ENCODE measurements around the gene BAIAP3. TPM values are rescaled to one million over a fixed set of nuclear protein-coding genes. Genes with fewer than 3 reads are reported as not detected.

The BAIAP3 gene
- total RNA-seq, 1 donor from 2014 or later = 3.0 TPM

- H3K4me1 ChIP-seq = peaks cover 11% of the 10 kb centered on the region
- no peak for TF ChIP-seq CTCF (IDR thresholded peaks at IDR 0.05)
- H3K36me3 ChIP-seq = no peaks in the 10 kb centered on the region
- DNase-seq (no peak), ATAC-seq (no peak)
- no peak overlapping the region for H3K4me3 ChIP-seq
- intact Hi-C loops (cut with DNase I) = no loop called here
- H3K27ac ChIP-seq = no peak overlapping the region
- H3K9me3 ChIP-seq = no peaks in the 10 kb centered on the region
- H3K27me3 ChIP-seq = no peaks in the 10 kb centered on the region
These were observed 41.8 kb downstream of the BAIAP3 start for GRCh38 chr16:1375298-1375640.

GRCh38 chr16:1375741-1376410 is 42.4 kb downstream of the BAIAP3 start:
- Histone ChIP-seq H3K4me1 (peaks cover 11% of the 10 kb centered on the region), H3K9me3 (no peaks in the 10 kb centered on the region), H3K27me3 (no peaks in the 10 kb centered on the region), H3K4me3 (no peak overlapping the region), H3K27ac (no peak overlapping the region), H3K36me3 (no peaks in the 10 kb centered on the region)
- DNase-seq (no peak), ATAC-seq (no peak)
- intact Hi-C loops (cut with DNase I) = no loop called here
- TF ChIP-seq CTCF (IDR thresholded peaks at IDR 0.05) = no peak

GRCh38 chr16:1377406-1378010 is 44.1 kb downstream of the BAIAP3 start:
- H3K4me1 ChIP-seq = peaks cover 11% of the 10 kb centered on the region
- TF ChIP-seq CTCF (IDR thresholded peaks at IDR 0.05) = no peak
- ATAC-seq (no peak), DNase-seq (no peak)
- H3K27me3 ChIP-seq = no peaks in the 10 kb centered on the region
- intact Hi-C loops (cut with DNase I) = no loop called here
- H3K9me3 ChIP-seq = no peaks in the 10 kb centered on the region
- H3K36me3 ChIP-seq = peaks cover 7% of the 10 kb centered on the region
- no peak overlapping the region for H3K4me3 ChIP-seq
- no peak overlapping the region for H3K27ac ChIP-seq

GRCh38 chr16:1378087-1378803 is 44.8 kb downstream of the BAIAP3 start:
- Histone ChIP-seq H3K27ac (peak overlapping the region; percentile 70), H3K4me1 (peaks cover 11% of the 10 kb centered on the region)
- no peak for TF ChIP-seq CTCF (IDR thresholded peaks at IDR 0.05)

GRCh38 chr16:1378804-1379303 is 45.4 kb downstream of the BAIAP3 start:
- peaks cover 11% of the 10 kb centered on the region for H3K4me1 ChIP-seq
- H3K27ac ChIP-seq = peak overlapping the region; percentile 70
- intact Hi-C loops (cut with DNase I) = no loop called here
- no peak for TF ChIP-seq CTCF (IDR thresholded peaks at IDR 0.05)
- H3K4me3 ChIP-seq = peak overlapping the region; percentile 51
- ATAC-seq = peak; percentile 82
- no peaks in the 10 kb centered on the region for H3K27me3 ChIP-seq
- no peaks in the 10 kb centered on the region for H3K9me3 ChIP-seq
- DNase-seq = peak; percentile 89
- peaks cover 16% of the 10 kb centered on the region for H3K36me3 ChIP-seq

More at GRCh38 chr16:1378087-1378803, 44.8 kb downstream of the BAIAP3 start:
- peaks cover 9% of the 10 kb centered on the region for H3K36me3 ChIP-seq
- H3K9me3 ChIP-seq = no peaks in the 10 kb centered on the region
- intact Hi-C loops (cut with DNase I) = no loop called here
- DNase-seq = no peak
- H3K4me3 ChIP-seq = peak overlapping the region; percentile 51
- no peaks in the 10 kb centered on the region for H3K27me3 ChIP-seq
- ATAC-seq = no peak
